GM19468 (cell line): Measurements from ENCODE around the gene MRAP.
A peak's percentile ranks its signal among the peaks of the same experiment; 100 is the strongest.
"Not testable (repeated sequence)": the region's sequence is repeated elsewhere in the genome, so short reads cannot be mapped to it uniquely, and the experiment has no call there.

ENCODE experiments used
- ATAC-seq: cut with Tn5 transposase; IDR thresholded peaks from one replicate; pipeline ENCODE4 v1.9.1; 2021; ENCODE audit warnings: mild to moderate bottlenecking, moderate library complexity, moderate number of reproducible peaks; ENCODE audit not compliant: unreplicated experiment; ENCODE audit errors: extremely low read depth

Gene MRAP

GRCh38 chr21:32298658-32299081, at the start of gene MRAP:
MRAP (plus strand) TSS chr21:32298855; CDS start chr21:32298972, 117 bp downstream.
- ATAC-seq: no peak

- no peak for ATAC-seq
Observed at GRCh38 chr21:32249511-32250280, 49.0 kb upstream of the MRAP start.

- ATAC-seq: no peak
Observed at GRCh38 chr21:32252136-32252535, 46.5 kb upstream of the MRAP start.

- no peak for ATAC-seq
Observed at GRCh38 chr21:32253215-32253641, 45.4 kb upstream of the MRAP start.

- ATAC-seq: no peak
Observed at GRCh38 chr21:32256251-32256650, 42.4 kb upstream of the MRAP start.

GRCh38 chr21:32256873-32257620, 41.6 kb upstream of the MRAP start:
- no peak for ATAC-seq

- peak; percentile 58 for ATAC-seq
Observed at GRCh38 chr21:32257962-32258785, 40.5 kb upstream of the MRAP start.

GRCh38 chr21:32258786-32259048, 39.9 kb upstream of the MRAP start:
- ATAC-seq: not testable (repeated sequence)

- ATAC-seq: no peak
Observed at GRCh38 chr21:32260130-32260529, 38.5 kb upstream of the MRAP start.

GRCh38 chr21:32261929-32262328, 36.7 kb upstream of the MRAP start:
- ATAC-seq: no peak

- ATAC-seq: not testable (repeated sequence)
Observed at GRCh38 chr21:32265321-32265720, 33.3 kb upstream of the MRAP start.

GRCh38 chr21:32270748-32271147, 27.9 kb upstream of the MRAP start:
- ATAC-seq: no peak

GRCh38 chr21:32276671-32277070, 22.0 kb upstream of the MRAP start:
- ATAC-seq: no peak

GRCh38 chr21:32278103-32278502, 20.6 kb upstream of the MRAP start:
- ATAC-seq: no peak

GRCh38 chr21:32278518-32279376, 19.9 kb upstream of the MRAP start, which contains the start of gene MIS18A:
MIS18A (minus strand) TSS chr21:32279049; CDS start chr21:32279014, 35 bp downstream.
- peak; percentile 89 for ATAC-seq

- no peak for ATAC-seq
Observed at GRCh38 chr21:32279377-32279680, 19.3 kb upstream of the MRAP start.

- ATAC-seq: no peak
Observed at GRCh38 chr21:32281531-32281930, 17.1 kb upstream of the MRAP start.

GRCh38 chr21:32282992-32283391, 15.7 kb upstream of the MRAP start:
- no peak for ATAC-seq

GRCh38 chr21:32285476-32285875, 13.2 kb upstream of the MRAP start:
- ATAC-seq: no peak

- ATAC-seq: no peak
Observed at GRCh38 chr21:32297449-32297848, 1.2 kb upstream of the MRAP start.
